Measurements from ENCODE around the gene SDK2.

The SDK2 gene

GRCh38 chr17:73368085-73368631 lies 276.1 kb downstream of the SDK2 start (continued):
- TF ChIP-seq, protein P1, sequence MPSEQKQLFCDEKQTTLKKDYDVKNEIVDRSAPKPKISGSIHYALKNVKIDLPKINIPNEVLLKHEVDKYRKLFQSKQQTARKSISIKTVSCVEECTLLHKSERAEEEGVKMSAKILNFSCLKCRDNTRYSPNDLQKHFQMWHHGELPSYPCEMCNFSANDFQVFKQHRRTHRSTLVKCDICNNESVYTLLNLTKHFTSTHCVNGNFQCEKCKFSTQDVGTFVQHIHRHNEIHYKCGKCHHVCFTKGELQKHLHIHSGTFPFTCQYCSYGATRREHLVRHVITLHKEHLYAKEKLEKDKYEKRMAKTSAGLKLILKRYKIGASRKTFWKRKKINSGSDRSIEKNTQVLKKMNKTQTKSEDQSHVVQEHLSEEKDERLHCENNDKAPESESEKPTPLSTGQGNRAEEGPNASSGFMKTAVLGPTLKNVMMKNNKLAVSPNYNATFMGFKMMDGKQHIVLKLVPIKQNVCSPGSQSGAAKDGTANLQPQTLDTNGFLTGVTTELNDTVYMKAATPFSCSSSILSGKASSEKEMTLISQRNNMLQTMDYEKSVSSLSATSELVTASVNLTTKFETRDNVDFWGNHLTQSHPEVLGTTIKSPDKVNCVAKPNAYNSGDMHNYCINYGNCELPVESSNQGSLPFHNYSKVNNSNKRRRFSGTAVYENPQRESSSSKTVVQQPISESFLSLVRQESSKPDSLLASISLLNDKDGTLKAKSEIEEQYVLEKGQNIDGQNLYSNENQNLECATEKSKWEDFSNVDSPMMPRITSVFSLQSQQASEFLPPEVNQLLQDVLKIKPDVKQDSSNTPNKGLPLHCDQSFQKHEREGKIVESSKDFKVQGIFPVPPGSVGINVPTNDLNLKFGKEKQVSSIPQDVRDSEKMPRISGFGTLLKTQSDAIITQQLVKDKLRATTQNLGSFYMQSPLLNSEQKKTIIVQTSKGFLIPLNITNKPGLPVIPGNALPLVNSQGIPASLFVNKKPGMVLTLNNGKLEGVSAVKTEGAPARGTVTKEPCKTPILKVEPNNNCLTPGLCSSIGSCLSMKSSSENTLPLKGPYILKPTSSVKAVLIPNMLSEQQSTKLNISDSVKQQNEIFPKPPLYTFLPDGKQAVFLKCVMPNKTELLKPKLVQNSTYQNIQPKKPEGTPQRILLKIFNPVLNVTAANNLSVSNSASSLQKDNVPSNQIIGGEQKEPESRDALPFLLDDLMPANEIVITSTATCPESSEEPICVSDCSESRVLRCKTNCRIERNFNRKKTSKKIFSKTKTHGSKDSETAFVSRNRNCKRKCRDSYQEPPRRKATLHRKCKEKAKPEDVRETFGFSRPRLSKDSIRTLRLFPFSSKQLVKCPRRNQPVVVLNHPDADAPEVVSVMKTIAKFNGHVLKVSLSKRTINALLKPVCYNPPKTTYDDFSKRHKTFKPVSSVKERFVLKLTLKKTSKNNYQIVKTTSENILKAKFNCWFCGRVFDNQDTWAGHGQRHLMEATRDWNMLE (tag by site-specific recombination; conservative IDR thresholded peaks at IDR 0.05; ENCODE audit: low read depth): no peak
- TF ChIP-seq ZNF473 (tag by site-specific recombination; IDR thresholded peaks at IDR 0.05) (no peak), ZNF624 (tag by site-specific recombination; IDR thresholded peaks at IDR 0.05) (no peak)
- TF ChIP-seq, protein P2, sequence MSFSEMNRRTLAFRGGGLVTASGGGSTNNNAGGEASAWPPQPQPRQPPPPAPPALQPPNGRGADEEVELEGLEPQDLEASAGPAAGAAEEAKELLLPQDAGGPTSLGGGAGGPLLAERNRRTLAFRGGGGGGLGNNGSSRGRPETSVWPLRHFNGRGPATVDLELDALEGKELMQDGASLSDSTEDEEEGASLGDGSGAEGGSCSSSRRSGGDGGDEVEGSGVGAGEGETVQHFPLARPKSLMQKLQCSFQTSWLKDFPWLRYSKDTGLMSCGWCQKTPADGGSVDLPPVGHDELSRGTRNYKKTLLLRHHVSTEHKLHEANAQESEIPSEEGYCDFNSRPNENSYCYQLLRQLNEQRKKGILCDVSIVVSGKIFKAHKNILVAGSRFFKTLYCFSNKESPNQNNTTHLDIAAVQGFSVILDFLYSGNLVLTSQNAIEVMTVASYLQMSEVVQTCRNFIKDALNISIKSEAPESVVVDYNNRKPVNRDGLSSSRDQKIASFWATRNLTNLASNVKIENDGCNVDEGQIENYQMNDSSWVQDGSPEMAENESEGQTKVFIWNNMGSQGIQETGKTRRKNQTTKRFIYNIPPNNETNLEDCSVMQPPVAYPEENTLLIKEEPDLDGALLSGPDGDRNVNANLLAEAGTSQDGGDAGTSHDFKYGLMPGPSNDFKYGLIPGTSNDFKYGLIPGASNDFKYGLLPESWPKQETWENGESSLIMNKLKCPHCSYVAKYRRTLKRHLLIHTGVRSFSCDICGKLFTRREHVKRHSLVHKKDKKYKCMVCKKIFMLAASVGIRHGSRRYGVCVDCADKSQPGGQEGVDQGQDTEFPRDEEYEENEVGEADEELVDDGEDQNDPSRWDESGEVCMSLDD (tag by site-specific recombination; IDR thresholded peaks at IDR 0.05): no peak

GRCh38 chr17:73365906-73366623 lies 278.2 kb downstream of the SDK2 start:
- CTCF ChIA-PET: interaction anchor here (0.6 to 13.0 kb wide), 6 partner anchors 55 to 805 kb away, joined by 3 to 315 read pairs (median 6); partner anchors contain the start of gene CDC42EP4
- H3K9me3 ChIP-seq (ENCODE audit: control insufficient read depth, insufficient read depth, low read depth, low read length): no peaks in the 10 kb centered on the region
- H3K36me3 ChIP-seq (ENCODE audit: control insufficient read depth in 2 of 2, insufficient read depth in 1 of 2, low read length in 2 of 2): no peaks in the 10 kb centered on the region
- H3K4me1 ChIP-seq (ENCODE audit: control insufficient read depth, insufficient read depth, low read length): no peaks in the 10 kb centered on the region
- TF ChIP-seq SCRT2 (tag by site-specific recombination; IDR thresholded peaks at IDR 0.05) (peak; percentile 31; the same call in 1 of the 2 replicates), ZBTB26 (tag by site-specific recombination; optimal IDR thresholded peaks at IDR 0.05) (no peak)
- no peak overlapping the region for H3K27ac ChIP-seq (ENCODE audit: extremely low read depth, low read depth, low read length)
- H3K4me3 ChIP-seq (ENCODE audit: low read depth, low read length): no peak overlapping the region
- POLR2A ChIA-PET: no interaction called here

- no peaks in the 10 kb centered on the region for H3K9me3 ChIP-seq (ENCODE audit: control insufficient read depth, insufficient read depth, low read depth, low read length)
- H3K4me3 ChIP-seq (ENCODE audit: low read depth, low read length): no peak overlapping the region
- POLR2A ChIA-PET: no interaction called here
- H3K4me1 ChIP-seq (ENCODE audit: control insufficient read depth, insufficient read depth, low read length): no peaks in the 10 kb centered on the region
- no peaks in the 10 kb centered on the region for H3K36me3 ChIP-seq (ENCODE audit: control insufficient read depth in 2 of 2, insufficient read depth in 1 of 2, low read length in 2 of 2)
- H3K27ac ChIP-seq (ENCODE audit: extremely low read depth, low read depth, low read length): no peak overlapping the region
- CTCF ChIA-PET: interaction anchor here (1.8 to 13.0 kb wide), 2 partner anchors 54 to 115 kb away, joined by 7 to 315 read pairs; partner anchors contain the start of gene CDC42EP4
- no peak for TF ChIP-seq GFI1B (tag by site-specific recombination; IDR thresholded peaks at IDR 0.05)
- TF ChIP-seq, protein P3, sequence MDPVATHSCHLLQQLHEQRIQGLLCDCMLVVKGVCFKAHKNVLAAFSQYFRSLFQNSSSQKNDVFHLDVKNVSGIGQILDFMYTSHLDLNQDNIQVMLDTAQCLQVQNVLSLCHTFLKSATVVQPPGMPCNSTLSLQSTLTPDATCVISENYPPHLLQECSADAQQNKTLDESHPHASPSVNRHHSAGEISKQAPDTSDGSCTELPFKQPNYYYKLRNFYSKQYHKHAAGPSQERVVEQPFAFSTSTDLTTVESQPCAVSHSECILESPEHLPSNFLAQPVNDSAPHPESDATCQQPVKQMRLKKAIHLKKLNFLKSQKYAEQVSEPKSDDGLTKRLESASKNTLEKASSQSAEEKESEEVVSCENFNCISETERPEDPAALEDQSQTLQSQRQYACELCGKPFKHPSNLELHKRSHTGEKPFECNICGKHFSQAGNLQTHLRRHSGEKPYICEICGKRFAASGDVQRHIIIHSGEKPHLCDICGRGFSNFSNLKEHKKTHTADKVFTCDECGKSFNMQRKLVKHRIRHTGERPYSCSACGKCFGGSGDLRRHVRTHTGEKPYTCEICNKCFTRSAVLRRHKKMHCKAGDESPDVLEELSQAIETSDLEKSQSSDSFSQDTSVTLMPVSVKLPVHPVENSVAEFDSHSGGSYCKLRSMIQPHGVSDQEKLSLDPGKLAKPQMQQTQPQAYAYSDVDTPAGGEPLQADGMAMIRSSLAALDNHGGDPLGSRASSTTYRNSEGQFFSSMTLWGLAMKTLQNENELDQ (tag by site-specific recombination; IDR thresholded peaks at IDR 0.05; ENCODE audit: low read depth): no peak
- TF ChIP-seq ZNF211 (tag by site-specific recombination; IDR thresholded peaks at IDR 0.05; ENCODE audit: low read depth): no peak
- TF ChIP-seq, protein P4, sequence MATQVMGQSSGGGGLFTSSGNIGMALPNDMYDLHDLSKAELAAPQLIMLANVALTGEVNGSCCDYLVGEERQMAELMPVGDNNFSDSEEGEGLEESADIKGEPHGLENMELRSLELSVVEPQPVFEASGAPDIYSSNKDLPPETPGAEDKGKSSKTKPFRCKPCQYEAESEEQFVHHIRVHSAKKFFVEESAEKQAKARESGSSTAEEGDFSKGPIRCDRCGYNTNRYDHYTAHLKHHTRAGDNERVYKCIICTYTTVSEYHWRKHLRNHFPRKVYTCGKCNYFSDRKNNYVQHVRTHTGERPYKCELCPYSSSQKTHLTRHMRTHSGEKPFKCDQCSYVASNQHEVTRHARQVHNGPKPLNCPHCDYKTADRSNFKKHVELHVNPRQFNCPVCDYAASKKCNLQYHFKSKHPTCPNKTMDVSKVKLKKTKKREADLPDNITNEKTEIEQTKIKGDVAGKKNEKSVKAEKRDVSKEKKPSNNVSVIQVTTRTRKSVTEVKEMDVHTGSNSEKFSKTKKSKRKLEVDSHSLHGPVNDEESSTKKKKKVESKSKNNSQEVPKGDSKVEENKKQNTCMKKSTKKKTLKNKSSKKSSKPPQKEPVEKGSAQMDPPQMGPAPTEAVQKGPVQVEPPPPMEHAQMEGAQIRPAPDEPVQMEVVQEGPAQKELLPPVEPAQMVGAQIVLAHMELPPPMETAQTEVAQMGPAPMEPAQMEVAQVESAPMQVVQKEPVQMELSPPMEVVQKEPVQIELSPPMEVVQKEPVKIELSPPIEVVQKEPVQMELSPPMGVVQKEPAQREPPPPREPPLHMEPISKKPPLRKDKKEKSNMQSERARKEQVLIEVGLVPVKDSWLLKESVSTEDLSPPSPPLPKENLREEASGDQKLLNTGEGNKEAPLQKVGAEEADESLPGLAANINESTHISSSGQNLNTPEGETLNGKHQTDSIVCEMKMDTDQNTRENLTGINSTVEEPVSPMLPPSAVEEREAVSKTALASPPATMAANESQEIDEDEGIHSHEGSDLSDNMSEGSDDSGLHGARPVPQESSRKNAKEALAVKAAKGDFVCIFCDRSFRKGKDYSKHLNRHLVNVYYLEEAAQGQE (tag by site-specific recombination; IDR thresholded peaks at IDR 0.05): no peak
- TF ChIP-seq ZNF529 (tag by site-specific recombination; IDR thresholded peaks at IDR 0.05; ENCODE audit: insufficient replicate concordance): no peak
- no peak for TF ChIP-seq ZSCAN30 (tag by site-specific recombination; IDR thresholded peaks at IDR 0.05)
- TF ChIP-seq BCL11A (tag by site-specific recombination; IDR thresholded peaks at IDR 0.05; ENCODE audit: low read depth): no peak
Observed at GRCh38 chr17:73365301-73365874, 278.9 kb downstream of the SDK2 start.
